ENCODE results near the gene ISCU. TPM values are rescaled to one million over a fixed set of nuclear protein-coding genes. Genes with fewer than 3 reads are reported as not detected.

The ISCU gene
- total RNA-seq, 2 donors from 2014 or later = 63.1 to 66.0 TPM

DNA sequence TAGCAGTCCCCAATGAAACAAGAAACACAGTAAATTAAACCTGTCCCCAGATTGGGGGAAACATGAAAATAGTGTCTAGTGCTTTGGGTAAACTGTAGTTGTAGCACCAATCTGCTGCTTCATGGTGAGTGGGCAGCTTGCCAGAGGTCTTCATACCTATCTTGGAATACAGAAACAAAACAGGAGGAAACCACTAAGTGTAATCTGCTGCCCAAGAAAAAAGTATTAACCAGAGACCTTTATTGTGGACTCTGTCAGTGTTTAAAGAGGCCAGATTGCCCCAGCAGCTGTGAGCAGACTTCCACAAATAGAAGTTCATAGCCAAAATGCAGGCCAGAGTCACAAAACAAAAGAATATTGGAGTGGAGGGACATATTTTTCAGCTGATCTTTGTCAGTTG lies 2.3 kb downstream of the ISCU start:
- H3K36me3 Mint-ChIP-seq (ENCODE audit: low read depth) = peaks cover 41% of the 10 kb centered on the region
- H3K36me3 ChIP-seq (ENCODE audit: control insufficient read depth, insufficient read depth, low read length) = peaks cover 52% of the 10 kb centered on the region

DNA sequence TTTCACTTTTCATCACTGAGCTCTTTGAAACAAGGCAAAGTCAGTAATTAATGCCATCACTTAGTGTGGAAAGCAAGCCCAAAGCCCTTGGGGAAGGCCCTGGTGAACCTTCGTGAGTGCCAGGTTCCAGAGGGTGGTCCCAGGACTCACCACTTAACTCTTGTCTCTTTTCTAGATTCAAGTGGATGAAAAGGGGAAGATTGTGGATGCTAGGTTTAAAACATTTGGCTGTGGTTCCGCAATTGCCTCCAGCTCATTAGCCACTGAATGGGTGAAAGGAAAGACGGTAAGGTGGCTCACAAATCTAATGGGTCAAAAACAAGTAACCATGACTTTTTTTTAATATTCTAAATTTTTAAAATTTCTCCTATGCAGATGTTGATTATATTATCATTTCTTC lies 2.8 kb downstream of the ISCU start:
- no peaks in the 10 kb centered on the region for H3K9me3 Mint-ChIP-seq
- H3K4me1 Mint-ChIP-seq = peaks cover 5% of the 10 kb centered on the region
- H3K27ac ChIP-seq (ENCODE audit: low read depth, low read length) = no peak overlapping the region
- no peaks in the 10 kb centered on the region for H3K9me3 ChIP-seq (ENCODE audit: control insufficient read depth, low read length)
- TF ChIP-seq, protein P1, sequence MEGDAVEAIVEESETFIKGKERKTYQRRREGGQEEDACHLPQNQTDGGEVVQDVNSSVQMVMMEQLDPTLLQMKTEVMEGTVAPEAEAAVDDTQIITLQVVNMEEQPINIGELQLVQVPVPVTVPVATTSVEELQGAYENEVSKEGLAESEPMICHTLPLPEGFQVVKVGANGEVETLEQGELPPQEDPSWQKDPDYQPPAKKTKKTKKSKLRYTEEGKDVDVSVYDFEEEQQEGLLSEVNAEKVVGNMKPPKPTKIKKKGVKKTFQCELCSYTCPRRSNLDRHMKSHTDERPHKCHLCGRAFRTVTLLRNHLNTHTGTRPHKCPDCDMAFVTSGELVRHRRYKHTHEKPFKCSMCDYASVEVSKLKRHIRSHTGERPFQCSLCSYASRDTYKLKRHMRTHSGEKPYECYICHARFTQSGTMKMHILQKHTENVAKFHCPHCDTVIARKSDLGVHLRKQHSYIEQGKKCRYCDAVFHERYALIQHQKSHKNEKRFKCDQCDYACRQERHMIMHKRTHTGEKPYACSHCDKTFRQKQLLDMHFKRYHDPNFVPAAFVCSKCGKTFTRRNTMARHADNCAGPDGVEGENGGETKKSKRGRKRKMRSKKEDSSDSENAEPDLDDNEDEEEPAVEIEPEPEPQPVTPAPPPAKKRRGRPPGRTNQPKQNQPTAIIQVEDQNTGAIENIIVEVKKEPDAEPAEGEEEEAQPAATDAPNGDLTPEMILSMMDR (conservative IDR thresholded peaks at IDR 0.05) = no peak
- no peak overlapping the region for H3K9ac ChIP-seq (ENCODE audit: extremely low read depth, low read length, poor library complexity, severe bottlenecking)
- no peak overlapping the region for H3K4me3 ChIP-seq (ENCODE audit: low read length)
- peak; percentile 12 for DNase-seq
- H3K4me1 ChIP-seq (ENCODE audit: control insufficient read depth, insufficient read depth, low read length) = no peaks in the 10 kb centered on the region
- H3K4me3 Mint-ChIP-seq = no peak overlapping the region
- no peaks in the 10 kb centered on the region for H3K27me3 ChIP-seq (ENCODE audit: control insufficient read depth, insufficient read depth, low read length, poor library complexity, severe bottlenecking)
- 98% methylated on average over 3 of the region's 3 CpGs; no CpG with 5 or more reads in 1 of the 2 experiments for WGBS, 2 experiments (ENCODE audit: insufficient coverage in 1 of 2, insufficient read length in 1 of 2)
- no peak overlapping the region for H3K27ac Mint-ChIP-seq
- H3K27me3 Mint-ChIP-seq (ENCODE audit: insufficient read depth) = no peaks in the 10 kb centered on the region
- peaks cover 41% of the 10 kb centered on the region for H3K36me3 Mint-ChIP-seq (ENCODE audit: low read depth)
- H3K36me3 ChIP-seq (ENCODE audit: control insufficient read depth, insufficient read depth, low read length) = peaks cover 52% of the 10 kb centered on the region

More for the DNA sequence above, 2.3 kb downstream of the ISCU start:
- Mint-ChIP-seq H3K9me3 (no peaks in the 10 kb centered on the region), H3K27ac (no peak overlapping the region), H3K4me3 (no peak overlapping the region), H3K4me1 (peaks cover 10% of the 10 kb centered on the region), H3K27me3 (ENCODE audit: insufficient read depth) (no peaks in the 10 kb centered on the region)
- Histone ChIP-seq H3K4me1 (ENCODE audit: control insufficient read depth, insufficient read depth, low read length) (no peaks in the 10 kb centered on the region), H3K27ac (ENCODE audit: low read depth, low read length) (no peak overlapping the region), H3K27me3 (ENCODE audit: control insufficient read depth, insufficient read depth, low read length, poor library complexity, severe bottlenecking) (no peaks in the 10 kb centered on the region), H3K9me3 (ENCODE audit: control insufficient read depth, low read length) (no peaks in the 10 kb centered on the region), H3K4me3 (ENCODE audit: low read length) (no peak overlapping the region), H3K9ac (ENCODE audit: extremely low read depth, low read length, poor library complexity, severe bottlenecking) (no peak overlapping the region)
- TF ChIP-seq, protein P1 (conservative IDR thresholded peaks at IDR 0.05) = no peak
- DNase-seq = no peak

DNA sequence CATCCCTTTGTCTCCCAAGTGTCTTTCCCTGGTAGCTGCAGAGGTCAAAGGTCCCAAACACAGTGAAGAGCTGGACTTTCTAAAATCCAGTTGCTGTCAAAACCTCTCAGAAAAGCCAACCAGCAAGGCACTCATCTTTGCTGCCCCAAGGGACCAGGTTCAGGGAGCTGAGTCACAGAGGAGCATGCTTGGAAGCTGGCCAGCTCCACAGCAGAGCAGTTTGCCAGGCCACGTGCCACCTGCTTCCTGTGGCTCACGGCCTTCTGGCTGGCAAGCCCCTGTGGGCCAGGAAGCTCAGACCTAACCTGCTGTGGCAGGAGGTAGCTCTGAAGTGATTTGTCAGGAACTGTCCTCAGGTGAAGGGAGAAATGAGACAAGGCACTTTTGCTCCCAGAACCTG lies 3.6 kb downstream of the ISCU start:
- Histone ChIP-seq H3K36me3 (ENCODE audit: control insufficient read depth, insufficient read depth, low read length) (peaks cover 52% of the 10 kb centered on the region), H3K9ac (ENCODE audit: extremely low read depth, low read length, poor library complexity, severe bottlenecking) (no peak overlapping the region), H3K27ac (ENCODE audit: low read depth, low read length) (no peak overlapping the region), H3K27me3 (ENCODE audit: control insufficient read depth, insufficient read depth, low read length, poor library complexity, severe bottlenecking) (no peaks in the 10 kb centered on the region), H3K4me3 (ENCODE audit: low read length) (no peak overlapping the region), H3K4me1 (ENCODE audit: control insufficient read depth, insufficient read depth, low read length) (no peaks in the 10 kb centered on the region), H3K9me3 (ENCODE audit: control insufficient read depth, low read length) (no peaks in the 10 kb centered on the region)
- Mint-ChIP-seq H3K4me3 (no peak overlapping the region), H3K36me3 (ENCODE audit: low read depth) (peaks cover 41% of the 10 kb centered on the region), H3K9me3 (no peaks in the 10 kb centered on the region), H3K27ac (no peak overlapping the region), H3K27me3 (ENCODE audit: insufficient read depth) (no peaks in the 10 kb centered on the region), H3K4me1 (peaks cover 3% of the 10 kb centered on the region)
- peak; percentile 30 for DNase-seq
- WGBS, 2 experiments (ENCODE audit: insufficient coverage in 1 of 2, insufficient read length in 1 of 2) = 93 to 94% methylated on average over 2 of the region's 2 CpGs
- TF ChIP-seq, protein P1 (conservative IDR thresholded peaks at IDR 0.05) = no peak

Data from endodermal cell (in vitro differentiated cells).